Epithelial cell of esophagus (primary cell): ENCODE measurements around the gene VPS26A.

Experiments
- DNase-seq: peaks from one replicate; pipeline ENCODE4 v3.0.0; 2010; ENCODE audit warnings: low read depth
- H3K4me3 ChIP-seq: 2 replicates; pipeline ENCODE4 v1.5.1; 2011; ENCODE audit warnings: mild to moderate bottlenecking, low read length, control low read depth
- CTCF ChIP-seq: IDR thresholded peaks from 2 replicates; pipeline ENCODE4 v1.5.1; 2011; ENCODE audit warnings: low read depth, mild to moderate bottlenecking, low read length, control low read depth, inconsistent platforms; ENCODE audit not compliant: insufficient read depth; ENCODE audit errors: missing control alignments

VPS26A gene

DNA sequence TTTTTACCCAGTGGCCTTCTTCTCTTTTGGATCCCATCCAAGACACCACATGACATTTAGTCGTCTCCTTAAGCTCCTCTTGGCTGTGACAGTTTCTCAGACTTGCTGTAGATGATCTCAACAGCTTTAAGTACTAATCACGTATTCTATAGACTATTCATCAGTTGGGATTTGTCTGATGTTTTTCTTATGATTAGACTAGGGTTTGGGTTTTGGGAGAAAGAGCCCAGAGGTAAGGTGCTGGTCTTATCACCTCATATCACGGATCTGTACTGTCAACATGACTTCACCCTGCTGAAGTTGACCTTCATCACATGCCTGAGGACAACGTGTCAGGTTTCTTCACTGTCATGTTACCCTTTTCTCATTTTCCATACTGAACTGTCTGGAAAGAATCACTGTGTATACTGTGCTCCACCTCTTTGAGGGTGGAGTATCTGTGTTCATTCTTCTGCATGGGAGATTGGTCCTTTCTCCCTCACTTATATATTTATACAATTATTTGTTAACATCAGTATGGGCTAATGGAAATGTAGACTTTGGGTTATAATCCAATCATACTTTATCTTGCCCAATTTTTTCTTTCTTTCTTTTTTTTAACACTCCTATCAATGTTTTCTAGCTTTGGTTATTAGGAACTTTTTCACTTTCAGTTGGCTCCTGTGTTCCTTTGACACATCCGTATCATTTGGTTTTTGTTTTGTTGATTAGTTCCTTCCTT, 89.8 kb downstream of the VPS26A start:
- no peak overlapping the region for H3K4me3 ChIP-seq
- DNase-seq = no peak
- no peak for TF ChIP-seq CTCF

DNA sequence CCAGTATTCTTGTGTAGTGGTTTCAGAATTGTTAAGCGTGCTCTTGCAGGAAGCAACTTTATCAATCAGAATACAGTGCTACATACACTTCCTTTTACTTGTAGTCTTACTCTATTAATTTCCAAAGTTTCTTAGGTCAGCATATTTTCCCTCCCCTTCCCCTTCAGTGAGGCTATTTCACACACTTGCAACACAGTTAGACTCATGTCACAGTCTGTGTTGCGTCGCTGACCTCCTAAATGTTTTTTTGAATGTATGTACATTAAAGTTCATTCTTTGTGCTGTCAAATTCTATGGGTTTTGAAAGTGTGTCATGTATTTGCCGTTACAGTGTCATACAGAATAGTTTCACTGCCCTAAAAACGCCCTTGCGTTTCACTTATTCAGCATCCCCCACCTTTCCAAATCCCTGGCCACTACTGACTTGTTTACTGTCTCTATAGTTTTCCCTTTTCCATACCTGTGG, 90.7 kb downstream of the VPS26A start:
- no peak for DNase-seq
- no peak overlapping the region for H3K4me3 ChIP-seq
- TF ChIP-seq CTCF = no peak

GRCh38 chr10:69215405-69216171, 91.6 kb downstream of the VPS26A start:
- TF ChIP-seq CTCF = no peak
- H3K4me3 ChIP-seq = no peak overlapping the region
- DNase-seq = no peak

GRCh38 chr10:69216577-69217118, 92.7 kb downstream of the VPS26A start:
- H3K4me3 ChIP-seq = no peak overlapping the region
- TF ChIP-seq CTCF = no peak
- DNase-seq = no peak

DNA sequence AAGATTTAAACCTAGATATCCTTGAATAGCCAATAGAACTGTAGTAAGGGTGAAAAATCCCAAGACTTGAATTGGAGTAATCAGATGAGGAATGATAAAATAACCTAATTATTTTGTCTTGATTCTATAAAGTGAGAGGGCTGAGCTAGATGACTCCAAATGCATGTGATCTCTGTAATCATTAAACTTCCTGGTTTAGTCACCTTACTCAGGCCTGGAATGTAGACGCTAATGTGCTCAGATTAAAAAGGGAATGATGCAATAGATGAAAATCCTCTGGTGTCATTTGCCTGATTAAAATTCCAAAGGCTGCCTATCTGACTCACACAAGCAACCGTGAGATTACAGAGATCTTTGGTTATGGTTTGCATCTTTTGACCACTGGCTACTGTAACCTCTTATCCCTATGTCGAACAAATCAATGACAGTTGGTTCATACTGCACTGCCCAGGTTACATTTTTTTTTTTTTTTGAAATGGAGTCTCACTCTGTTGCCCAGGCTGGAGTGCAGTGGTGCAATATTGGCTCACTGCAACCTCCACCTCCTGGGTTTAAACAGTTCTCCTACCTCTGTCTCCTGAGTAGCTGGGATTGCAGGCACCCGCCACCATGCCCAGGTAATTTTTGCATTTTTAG, 93.3 kb downstream of the VPS26A start:
- H3K4me3 ChIP-seq = no peak overlapping the region
- peak; percentile 95 for DNase-seq
- no peak for TF ChIP-seq CTCF

- H3K4me3 ChIP-seq = no peak overlapping the region
- TF ChIP-seq CTCF = no peak
- no peak for DNase-seq
Measured at GRCh38 chr10:69218831-69219230, 94.9 kb downstream of the VPS26A start.
